ENCODE measurements around the gene SLC1A2.
A peak's percentile ranks its signal among the peaks of the same experiment; 100 is the strongest.

Gene SLC1A2

GRCh38 chr11:35216962-35217678 lies 202.2 kb downstream of the SLC1A2 start:
- Histone ChIP-seq H3K4me3 (no peak overlapping the region), H3K27ac (peak overlapping the region in 17 of 21 experiments; percentile 3 to 77 (median 53))

- H3K27ac ChIP-seq, result peak overlapping the region in 17 of 21 experiments; percentile 19 to 77 (median 52)
- H3K4me3 ChIP-seq, result no peak overlapping the region
Measured at GRCh38 chr11:35215945-35216344, 203.4 kb downstream of the SLC1A2 start.

GRCh38 chr11:35214792-35215193 lies 204.6 kb downstream of the SLC1A2 start:
- peak overlapping the region in 17 of 21 experiments; percentile 2 to 77 (median 35) for H3K27ac ChIP-seq
- H3K4me3 ChIP-seq, result no peak overlapping the region

GRCh38 chr11:35214226-35214770 lies 205.1 kb downstream of the SLC1A2 start:
- Histone ChIP-seq H3K27ac (peak overlapping the region in 13 of 21 experiments; percentile 2 to 79 (median 35)), H3K4me3 (no peak overlapping the region)

- peak overlapping the region in 20 of 21 experiments; percentile 31 to 81 (median 66) for H3K27ac ChIP-seq
Measured at GRCh38 chr11:35211952-35212351, 207.4 kb downstream of the SLC1A2 start.

GRCh38 chr11:35210876-35211546 lies 208.3 kb downstream of the SLC1A2 start:
- no peak overlapping the region for H3K4me3 ChIP-seq
- peak overlapping the region in 5 of 21 experiments; percentile 2 to 74 (median 59) for H3K27ac ChIP-seq

More at GRCh38 chr11:35211952-35212351, 207.4 kb downstream of the SLC1A2 start:
- no peak overlapping the region for H3K4me3 ChIP-seq

GRCh38 chr11:35208795-35209194 lies 210.6 kb downstream of the SLC1A2 start:
- no peak overlapping the region for H3K4me3 ChIP-seq
- no peak overlapping the region for H3K27ac ChIP-seq

- Histone ChIP-seq H3K27ac (peak overlapping the region in 1 of 21 experiments; percentile 25), H3K4me3 (no peak overlapping the region)
Measured at GRCh38 chr11:35207471-35208403, 211.6 kb downstream of the SLC1A2 start.

- Histone ChIP-seq H3K27ac (peak overlapping the region in 1 of 21 experiments; percentile 25), H3K4me3 (no peak overlapping the region)
Measured at GRCh38 chr11:35206616-35207015, 212.7 kb downstream of the SLC1A2 start.

GRCh38 chr11:35204614-35205013 lies 214.7 kb downstream of the SLC1A2 start:
- no peak overlapping the region for H3K4me3 ChIP-seq
- H3K27ac ChIP-seq, result peak overlapping the region in 2 of 21 experiments; percentile 3 to 28
